ENCODE results near the gene GABRB3. TPM values are rescaled to one million over a fixed set of nuclear protein-coding genes. Genes with fewer than 3 reads are reported as not detected.

GABRB3 gene
- total RNA-seq, 2 donors from 2014 or later, result not detected

GRCh38 chr15:26564361-26564760, 208.5 kb downstream of the GABRB3 start:
- H3K27ac Mint-ChIP-seq, result no peak overlapping the region
- no peaks in the 10 kb centered on the region for H3K27me3 Mint-ChIP-seq
- no peak for DNase-seq (ENCODE audit: low spot score)
- H3K36me3 Mint-ChIP-seq, result no peaks in the 10 kb centered on the region
- H3K9me3 Mint-ChIP-seq, result peaks cover 8% of the 10 kb centered on the region
- no peak overlapping the region for H3K4me3 Mint-ChIP-seq
- no peaks in the 10 kb centered on the region for H3K4me1 Mint-ChIP-seq (ENCODE audit: low read depth in 2 of 2)
- ATAC-seq, result no peak

- no peaks in the 10 kb centered on the region for H3K36me3 Mint-ChIP-seq
- no peak overlapping the region for H3K27ac Mint-ChIP-seq
- DNase-seq (ENCODE audit: low spot score) (no peak), ATAC-seq (no peak)
- no peaks in the 10 kb centered on the region for H3K27me3 Mint-ChIP-seq
- H3K4me3 Mint-ChIP-seq, result no peak overlapping the region
- H3K9me3 Mint-ChIP-seq, result peaks cover 4% of the 10 kb centered on the region
- H3K4me1 Mint-ChIP-seq (ENCODE audit: low read depth in 2 of 2), result no peaks in the 10 kb centered on the region
Observed at GRCh38 chr15:26562336-26562735, 210.5 kb downstream of the GABRB3 start.

GRCh38 chr15:26561896-26562295, 211.0 kb downstream of the GABRB3 start:
- no peak for ATAC-seq
- DNase-seq (ENCODE audit: low spot score), result no peak
- no peaks in the 10 kb centered on the region for H3K36me3 Mint-ChIP-seq
- H3K27ac Mint-ChIP-seq, result no peak overlapping the region
- H3K4me3 Mint-ChIP-seq, result no peak overlapping the region
- no peaks in the 10 kb centered on the region for H3K4me1 Mint-ChIP-seq (ENCODE audit: low read depth in 2 of 2)
- no peaks in the 10 kb centered on the region for H3K27me3 Mint-ChIP-seq
- H3K9me3 Mint-ChIP-seq, result peaks cover 7% of the 10 kb centered on the region

- H3K27ac Mint-ChIP-seq, result no peak overlapping the region
- ATAC-seq, result no peak
Observed at GRCh38 chr15:26561130-26561529, 211.7 kb downstream of the GABRB3 start.

GRCh38 chr15:26555898-26556297, 217.0 kb downstream of the GABRB3 start:
- H3K4me3 Mint-ChIP-seq, result no peak overlapping the region
- peaks cover under 1% of the 10 kb centered on the region for H3K36me3 Mint-ChIP-seq
- no peak for ATAC-seq
- no peaks in the 10 kb centered on the region for H3K4me1 Mint-ChIP-seq (ENCODE audit: low read depth in 2 of 2)
- no peaks in the 10 kb centered on the region for H3K27me3 Mint-ChIP-seq
- H3K27ac Mint-ChIP-seq, result no peak overlapping the region
- DNase-seq (ENCODE audit: low spot score), result no peak
- H3K9me3 Mint-ChIP-seq, result peaks cover 6% of the 10 kb centered on the region

More at GRCh38 chr15:26561130-26561529, 211.7 kb downstream of the GABRB3 start:
- Mint-ChIP-seq H3K4me3 (no peak overlapping the region), H3K9me3 (peaks cover 10% of the 10 kb centered on the region), H3K36me3 (no peaks in the 10 kb centered on the region), H3K4me1 (ENCODE audit: low read depth in 2 of 2) (no peaks in the 10 kb centered on the region), H3K27me3 (no peaks in the 10 kb centered on the region)
- DNase-seq (ENCODE audit: low spot score), result no peak

GRCh38 chr15:26551473-26551872, 221.4 kb downstream of the GABRB3 start:
- Mint-ChIP-seq H3K4me1 (ENCODE audit: low read depth in 2 of 2) (no peaks in the 10 kb centered on the region), H3K27ac (no peak overlapping the region), H3K27me3 (no peaks in the 10 kb centered on the region), H3K4me3 (no peak overlapping the region), H3K9me3 (peaks cover 17% of the 10 kb centered on the region), H3K36me3 (peaks cover 8% of the 10 kb centered on the region)
- DNase-seq (ENCODE audit: low spot score) (no peak), ATAC-seq (peak in 1 of 2 donors; percentile 36)

- H3K27me3 Mint-ChIP-seq, result no peaks in the 10 kb centered on the region
- ATAC-seq (no peak), DNase-seq (ENCODE audit: low spot score) (no peak)
- H3K4me1 Mint-ChIP-seq (ENCODE audit: low read depth in 2 of 2), result no peaks in the 10 kb centered on the region
- peaks cover 8% of the 10 kb centered on the region for H3K36me3 Mint-ChIP-seq
- no peak overlapping the region for H3K27ac Mint-ChIP-seq
- H3K9me3 Mint-ChIP-seq, result peaks cover 15% of the 10 kb centered on the region
- no peak overlapping the region for H3K4me3 Mint-ChIP-seq
Observed at GRCh38 chr15:26550880-26551279, 222.0 kb downstream of the GABRB3 start.

GRCh38 chr15:26537663-26538062, 235.2 kb downstream of the GABRB3 start:
- Mint-ChIP-seq H3K4me1 (ENCODE audit: low read depth in 2 of 2) (no peaks in the 10 kb centered on the region), H3K36me3 (peaks cover 9% of the 10 kb centered on the region), H3K27me3 (no peaks in the 10 kb centered on the region)

GRCh38 chr15:26531489-26531888, 241.4 kb downstream of the GABRB3 start:
- Mint-ChIP-seq H3K27me3 (no peaks in the 10 kb centered on the region), H3K36me3 (peaks cover 21% of the 10 kb centered on the region), H3K9me3 (peaks cover 26% of the 10 kb centered on the region), H3K4me3 (no peak overlapping the region), H3K4me1 (ENCODE audit: low read depth in 2 of 2) (no peaks in the 10 kb centered on the region), H3K27ac (no peak overlapping the region)
- DNase-seq (ENCODE audit: low spot score) (no peak), ATAC-seq (no peak)

More at GRCh38 chr15:26537663-26538062, 235.2 kb downstream of the GABRB3 start:
- Mint-ChIP-seq H3K27ac (no peak overlapping the region), H3K9me3 (peaks cover 17% of the 10 kb centered on the region), H3K4me3 (no peak overlapping the region)
- DNase-seq (ENCODE audit: low spot score), result no peak
- ATAC-seq, result no peak

GRCh38 chr15:26525096-26525495, 247.8 kb downstream of the GABRB3 start:
- Mint-ChIP-seq H3K4me3 (no peak overlapping the region), H3K4me1 (ENCODE audit: low read depth in 2 of 2) (no peaks in the 10 kb centered on the region), H3K27ac (no peak overlapping the region), H3K36me3 (peaks cover 8% of the 10 kb centered on the region), H3K9me3 (peaks cover 5% of the 10 kb centered on the region), H3K27me3 (no peaks in the 10 kb centered on the region)
- no peak for DNase-seq (ENCODE audit: low spot score)
- no peak for ATAC-seq

GRCh38 chr15:26521691-26522198, 251.1 kb downstream of the GABRB3 start:
- ATAC-seq (no peak), DNase-seq (ENCODE audit: low spot score) (no peak)
- H3K4me3 Mint-ChIP-seq, result no peak overlapping the region
- H3K27me3 Mint-ChIP-seq, result no peaks in the 10 kb centered on the region
- peaks cover 3% of the 10 kb centered on the region for H3K9me3 Mint-ChIP-seq
- peaks cover 5% of the 10 kb centered on the region for H3K36me3 Mint-ChIP-seq
- no peaks in the 10 kb centered on the region for H3K4me1 Mint-ChIP-seq (ENCODE audit: low read depth in 2 of 2)
- H3K27ac Mint-ChIP-seq, result no peak overlapping the region

GRCh38 chr15:26521130-26521529, 251.7 kb downstream of the GABRB3 start:
- Mint-ChIP-seq H3K36me3 (peaks cover 5% of the 10 kb centered on the region), H3K27me3 (no peaks in the 10 kb centered on the region), H3K4me3 (no peak overlapping the region), H3K9me3 (peaks cover 3% of the 10 kb centered on the region), H3K27ac (no peak overlapping the region), H3K4me1 (ENCODE audit: low read depth in 2 of 2) (no peaks in the 10 kb centered on the region)
- ATAC-seq (no peak), DNase-seq (ENCODE audit: low spot score) (no peak)

GRCh38 chr15:26518885-26519284, 254.0 kb downstream of the GABRB3 start:
- Mint-ChIP-seq H3K27ac (no peak overlapping the region), H3K27me3 (no peaks in the 10 kb centered on the region), H3K4me3 (no peak overlapping the region), H3K9me3 (peaks cover 3% of the 10 kb centered on the region), H3K36me3 (peaks cover 5% of the 10 kb centered on the region), H3K4me1 (ENCODE audit: low read depth in 2 of 2) (no peaks in the 10 kb centered on the region)
- no peak for ATAC-seq
- no peak for DNase-seq (ENCODE audit: low spot score)

- Mint-ChIP-seq H3K4me3 (no peak overlapping the region), H3K36me3 (peaks cover under 1% of the 10 kb centered on the region), H3K9me3 (peaks cover 14% of the 10 kb centered on the region), H3K27ac (no peak overlapping the region), H3K4me1 (ENCODE audit: low read depth in 2 of 2) (no peaks in the 10 kb centered on the region), H3K27me3 (no peaks in the 10 kb centered on the region)
- no peak for ATAC-seq
- no peak for DNase-seq (ENCODE audit: low spot score)
Observed at GRCh38 chr15:26516102-26516980, 256.5 kb downstream of the GABRB3 start.

All from natural killer cell treated with Interleukin-12 subunit alpha and Interleukin-12 subunit beta and Interleukin-15 and Interleukin-18, amount 100 ng/mL, for 72 hours (primary cell).